H1 (cell line): ENCODE results near the gene DGKH. TPM values are rescaled to one million over a fixed set of nuclear protein-coding genes. Genes with fewer than 3 reads are reported as not detected.

ENCODE experiments used
- BACH1 ChIP-seq: IDR thresholded peaks from 2 replicates; pipeline ENCODE4 v1.6.1; 2012; ENCODE audit warnings: low read length, improper control_type of control experiment
- CREB1 ChIP-seq: IDR thresholded peaks from 2 replicates; pipeline ENCODE4 v1.6.1; 2012; ENCODE audit warnings: inconsistent platforms
- EZH2 ChIP-seq: fragments of 200-600 bp; sonication (generic); IDR thresholded peaks from 2 replicates; pipeline ENCODE4 v1.7.1; 2012; ENCODE audit warnings: low read depth, mild to moderate bottlenecking, moderate library complexity, low read length, inconsistent platforms; ENCODE audit not compliant: severe bottlenecking
- KDM1A ChIP-seq: fragments of 200-600, 300-600 bp; sonication (generic); IDR thresholded peaks from 2 replicates; pipeline ENCODE4 v1.7.1; 2016; ENCODE audit warnings: mild to moderate bottlenecking, low read length, borderline replicate concordance
- KDM4A ChIP-seq: IDR thresholded peaks from one replicate; pipeline ENCODE4 v1.7.1; 2012; ENCODE audit warnings: low read depth, mild to moderate bottlenecking, moderate library complexity, low read length, inconsistent platforms; ENCODE audit not compliant: severe bottlenecking
- POLR2A ChIP-seq, 2 experiments: IDR thresholded peaks; 1 replicate in 1 of 2; 2 replicates in 1 of 2; pipeline ENCODE4 v1.6.1; 2011; ENCODE audit warnings: low read depth in 2 of 2, low read length in 2 of 2, mild to moderate bottlenecking in 2 of 2; ENCODE audit errors: control extremely low read depth in 1 of 2
- RBBP5 ChIP-seq: IDR thresholded peaks from 2 replicates; pipeline ENCODE4 v1.7.1; 2012; ENCODE audit warnings: low read depth, mild to moderate bottlenecking, inconsistent platforms, low read length, moderate library complexity, borderline replicate concordance
- SAP30 ChIP-seq: fragments of 300-600 bp; sonication (generic); IDR thresholded peaks from 2 replicates; pipeline ENCODE4 v1.7.1; 2012; ENCODE audit warnings: low read length, moderate library complexity, mild to moderate bottlenecking, inconsistent platforms; ENCODE audit not compliant: insufficient read depth, insufficient replicate concordance
- polyA plus RNA-seq, 7 experiments: library from polyadenylated mRNA; depleted of rRNA in 3 of 7; stranded (reverse) in 5 of 7; unstranded in 2 of 7; fragments of >200 nt in 5 of 7; fragments of 200-250 nt in 2 of 7; gene quantifications; 1 replicate in 5 of 7; 2 replicates in 1 of 7; 4 replicates in 1 of 7; pipeline versions ENCODE4 v1.2.1 to v1.2.3, GENCODE V29; 2011 to 2013; ENCODE audit warnings: missing spikeins in 2 of 7, mixed read lengths in 2 of 7
- total RNA-seq: library from RNA; stranded (reverse); fragmentation: NEBNext Ultra II Directional; extraction: Animal tissue kit (Norgen Biotek cat#: 25700); gene quantifications from 2 replicates; pipeline ENCODE4 v1.2.1, GENCODE V29; 2021

The DGKH gene
- total and polyA plus RNA-seq, 2 of the 8 experiments (the other 6 are each of a cell fraction or from before 2014, with no cell fraction given) = 2.1 to 7.9 TPM

- TF ChIP-seq KDM4A = no peak
- no peak for TF ChIP-seq BACH1
- peak; percentile 76 for TF ChIP-seq SAP30
- peak; percentile 48; the same call in 1 of the 2 replicates for TF ChIP-seq RBBP5
- peak in 1 of 2 experiments; percentile 44; a peak in 1 of 3 replicates for TF ChIP-seq POLR2A (IDR thresholded peaks at IDR 0.05; ENCODE audit: control extremely low read depth in 1 of 2, low read depth in 2 of 2, low read length in 2 of 2)
- TF ChIP-seq KDM1A = 0 out of 2 replicates have a peak, but pooled peaks have one; percentile 16
- TF ChIP-seq CREB1 = no peak
- no peak for TF ChIP-seq EZH2
These were observed 223.8 kb downstream of the DGKH start, which contains the start of gene AKAP11 (continued) for GRCh38 chr13:42272115-42272803.
